ENCODE results near the gene ATP2B3. TPM values are rescaled to one million over a fixed set of nuclear protein-coding genes. Genes with fewer than 3 reads are reported as not detected.

Gene ATP2B3
- total RNA-seq, 1 experiment from 2014 or later = 0.21 TPM

DNA sequence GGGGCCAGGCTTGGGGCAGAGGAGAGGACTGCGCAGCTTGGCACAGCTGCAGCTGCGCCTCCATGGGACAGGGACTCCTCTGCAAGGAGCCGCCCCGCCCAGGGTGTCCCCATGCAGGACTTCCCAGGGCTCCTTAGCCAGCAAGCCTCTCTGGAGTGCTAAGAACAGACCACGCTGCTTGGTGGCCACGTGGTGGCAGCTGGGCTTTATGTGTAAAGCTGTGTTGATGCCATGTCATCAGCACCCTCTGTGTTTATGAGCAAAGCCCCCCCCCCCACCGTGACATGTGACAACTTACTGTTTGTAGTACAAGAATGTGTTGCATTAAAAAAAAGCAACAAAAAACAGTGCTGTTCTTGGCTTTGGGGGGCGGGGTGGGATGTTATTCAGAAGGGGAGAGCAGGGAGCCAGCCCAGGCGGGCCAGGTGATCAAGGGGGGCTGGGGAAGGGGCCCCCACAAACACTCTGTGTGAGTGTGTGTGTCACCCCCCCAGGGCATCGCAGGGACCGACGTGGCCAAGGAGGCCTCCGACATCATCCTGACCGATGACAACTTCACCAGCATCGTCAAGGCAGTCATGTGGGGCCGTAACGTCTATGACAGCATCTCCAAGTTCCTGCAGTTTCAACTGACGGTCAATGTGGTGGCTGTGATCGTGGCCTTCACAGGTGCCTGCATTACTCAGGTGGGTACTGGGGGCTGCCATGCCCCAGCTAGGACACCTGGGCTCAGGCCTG, 40.3 kb downstream of the ATP2B3 start:
- Histone ChIP-seq H3K27me3 (ENCODE audit: control insufficient read depth, insufficient read depth, low read length) (no peaks in the 10 kb centered on the region), H3K4me1 (ENCODE audit: control insufficient read depth, insufficient read depth, low read length) (no peaks in the 10 kb centered on the region), H3K4me3 (ENCODE audit: low read depth in 2 of 2, low read length in 2 of 2) (no peak overlapping the region), H3K9me3 (ENCODE audit: control insufficient read depth, insufficient read depth, low read depth, low read length) (no peaks in the 10 kb centered on the region), H3K27ac (ENCODE audit: low read length) (no peak overlapping the region), H3K36me3 (ENCODE audit: control insufficient read depth, insufficient read depth, low read length) (no peaks in the 10 kb centered on the region)
- no TSS peak for BruUV-seq (replicated peaks)
- ChIA-PET CTCF (no interaction called here), POLR2A (no interaction called here)
- in situ Hi-C loops (cut with HindIII; ENCODE audit: low pct_unique_long_range_greater_than_20kb, low sequenced_read_pairs) = no loop called here
- no peak for TF ChIP-seq TCF7L2 (IDR thresholded peaks at IDR 0.05; ENCODE audit: low read depth, low read length)
- TF ChIP-seq POLR2AphosphoS5 (IDR thresholded peaks at IDR 0.05; ENCODE audit: low read depth, low read length) = no peak
- TF ChIP-seq, protein P1, sequence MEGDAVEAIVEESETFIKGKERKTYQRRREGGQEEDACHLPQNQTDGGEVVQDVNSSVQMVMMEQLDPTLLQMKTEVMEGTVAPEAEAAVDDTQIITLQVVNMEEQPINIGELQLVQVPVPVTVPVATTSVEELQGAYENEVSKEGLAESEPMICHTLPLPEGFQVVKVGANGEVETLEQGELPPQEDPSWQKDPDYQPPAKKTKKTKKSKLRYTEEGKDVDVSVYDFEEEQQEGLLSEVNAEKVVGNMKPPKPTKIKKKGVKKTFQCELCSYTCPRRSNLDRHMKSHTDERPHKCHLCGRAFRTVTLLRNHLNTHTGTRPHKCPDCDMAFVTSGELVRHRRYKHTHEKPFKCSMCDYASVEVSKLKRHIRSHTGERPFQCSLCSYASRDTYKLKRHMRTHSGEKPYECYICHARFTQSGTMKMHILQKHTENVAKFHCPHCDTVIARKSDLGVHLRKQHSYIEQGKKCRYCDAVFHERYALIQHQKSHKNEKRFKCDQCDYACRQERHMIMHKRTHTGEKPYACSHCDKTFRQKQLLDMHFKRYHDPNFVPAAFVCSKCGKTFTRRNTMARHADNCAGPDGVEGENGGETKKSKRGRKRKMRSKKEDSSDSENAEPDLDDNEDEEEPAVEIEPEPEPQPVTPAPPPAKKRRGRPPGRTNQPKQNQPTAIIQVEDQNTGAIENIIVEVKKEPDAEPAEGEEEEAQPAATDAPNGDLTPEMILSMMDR (IDR thresholded peaks at IDR 0.05) = no peak
- TF ChIP-seq, protein P2, sequence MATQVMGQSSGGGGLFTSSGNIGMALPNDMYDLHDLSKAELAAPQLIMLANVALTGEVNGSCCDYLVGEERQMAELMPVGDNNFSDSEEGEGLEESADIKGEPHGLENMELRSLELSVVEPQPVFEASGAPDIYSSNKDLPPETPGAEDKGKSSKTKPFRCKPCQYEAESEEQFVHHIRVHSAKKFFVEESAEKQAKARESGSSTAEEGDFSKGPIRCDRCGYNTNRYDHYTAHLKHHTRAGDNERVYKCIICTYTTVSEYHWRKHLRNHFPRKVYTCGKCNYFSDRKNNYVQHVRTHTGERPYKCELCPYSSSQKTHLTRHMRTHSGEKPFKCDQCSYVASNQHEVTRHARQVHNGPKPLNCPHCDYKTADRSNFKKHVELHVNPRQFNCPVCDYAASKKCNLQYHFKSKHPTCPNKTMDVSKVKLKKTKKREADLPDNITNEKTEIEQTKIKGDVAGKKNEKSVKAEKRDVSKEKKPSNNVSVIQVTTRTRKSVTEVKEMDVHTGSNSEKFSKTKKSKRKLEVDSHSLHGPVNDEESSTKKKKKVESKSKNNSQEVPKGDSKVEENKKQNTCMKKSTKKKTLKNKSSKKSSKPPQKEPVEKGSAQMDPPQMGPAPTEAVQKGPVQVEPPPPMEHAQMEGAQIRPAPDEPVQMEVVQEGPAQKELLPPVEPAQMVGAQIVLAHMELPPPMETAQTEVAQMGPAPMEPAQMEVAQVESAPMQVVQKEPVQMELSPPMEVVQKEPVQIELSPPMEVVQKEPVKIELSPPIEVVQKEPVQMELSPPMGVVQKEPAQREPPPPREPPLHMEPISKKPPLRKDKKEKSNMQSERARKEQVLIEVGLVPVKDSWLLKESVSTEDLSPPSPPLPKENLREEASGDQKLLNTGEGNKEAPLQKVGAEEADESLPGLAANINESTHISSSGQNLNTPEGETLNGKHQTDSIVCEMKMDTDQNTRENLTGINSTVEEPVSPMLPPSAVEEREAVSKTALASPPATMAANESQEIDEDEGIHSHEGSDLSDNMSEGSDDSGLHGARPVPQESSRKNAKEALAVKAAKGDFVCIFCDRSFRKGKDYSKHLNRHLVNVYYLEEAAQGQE (IDR thresholded peaks at IDR 0.05; ENCODE audit: insufficient read depth in 1 of 2, low read depth in 2 of 2, low read length in 1 of 2) = no peak
- no peak for TF ChIP-seq SIN3A (IDR thresholded peaks at IDR 0.05; ENCODE audit: borderline replicate concordance, insufficient read depth, low read depth, low read length)
- ATAC-seq (peak; percentile 37), DNase-seq (ENCODE audit: low read depth, low spot score) (no peak)
- intact Hi-C loops (cut with micrococcal nuclease; ENCODE audit: unreplicated experiment) = loop anchor here (5.0 kb wide), 1 partner anchor 95 kb away; no protein-coding TSS in a partner anchor

DNA sequence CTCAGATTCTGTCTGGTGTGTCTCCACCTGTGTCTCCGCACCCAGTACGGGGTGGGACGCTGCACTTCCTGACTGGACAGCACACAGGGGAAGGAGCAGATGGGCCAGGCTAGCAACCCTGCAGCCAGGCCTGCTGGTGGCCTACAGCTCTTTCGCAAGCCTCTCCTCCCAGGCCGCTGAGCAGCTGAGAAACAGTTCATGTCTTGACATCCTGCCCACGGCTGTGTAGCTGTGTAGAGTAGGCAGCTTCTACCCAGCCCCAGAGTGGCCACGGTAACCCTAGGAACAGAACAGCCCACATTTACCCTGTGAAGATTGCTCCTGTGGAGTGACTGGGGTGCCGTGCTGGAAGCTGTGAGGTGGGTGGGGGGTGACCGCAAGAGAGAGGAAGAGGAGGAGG, 42.6 kb downstream of the ATP2B3 start:
- DNase-seq (ENCODE audit: low read depth, low spot score) (no peak), ATAC-seq (no peak)
- BruUV-seq (replicated peaks) = no TSS peak
- H3K4me1 ChIP-seq (ENCODE audit: control insufficient read depth, insufficient read depth, low read length) = no peaks in the 10 kb centered on the region
- in situ Hi-C loops (cut with HindIII; ENCODE audit: low pct_unique_long_range_greater_than_20kb, low sequenced_read_pairs) = no loop called here
- H3K27ac ChIP-seq (ENCODE audit: low read length) = no peak overlapping the region
- H3K36me3 ChIP-seq (ENCODE audit: control insufficient read depth, insufficient read depth, low read length) = no peaks in the 10 kb centered on the region
- no peak overlapping the region for H3K4me3 ChIP-seq (ENCODE audit: low read depth in 2 of 2, low read length in 2 of 2)
- TF ChIP-seq TCF7L2 (IDR thresholded peaks at IDR 0.05; ENCODE audit: low read depth, low read length) (no peak), SIN3A (IDR thresholded peaks at IDR 0.05; ENCODE audit: borderline replicate concordance, insufficient read depth, low read depth, low read length) (no peak), POLR2AphosphoS5 (IDR thresholded peaks at IDR 0.05; ENCODE audit: low read depth, low read length) (no peak)
- TF ChIP-seq, protein P1 (IDR thresholded peaks at IDR 0.05) = no peak
- TF ChIP-seq, protein P2 (IDR thresholded peaks at IDR 0.05; ENCODE audit: insufficient read depth in 1 of 2, low read depth in 2 of 2, low read length in 1 of 2) = no peak
- H3K27me3 ChIP-seq (ENCODE audit: control insufficient read depth, insufficient read depth, low read length) = no peaks in the 10 kb centered on the region
- intact Hi-C loops (cut with micrococcal nuclease; ENCODE audit: unreplicated experiment) = loop anchor here (5.0 kb wide), 1 partner anchor 92 kb away; no protein-coding TSS in a partner anchor
- POLR2A ChIA-PET = no interaction called here
- CTCF ChIA-PET = interaction anchor here (0.6 to 1.5 kb wide), 3 partner anchors 9 to 352 kb away, joined by 3 to 5 read pairs (median 4); no protein-coding TSS in a partner anchor
- H3K9me3 ChIP-seq (ENCODE audit: control insufficient read depth, insufficient read depth, low read depth, low read length) = no peaks in the 10 kb centered on the region

Data from Panc1 (cell line).